ENCODE results near the gene ORC2. TPM values are rescaled to one million over a fixed set of nuclear protein-coding genes. Genes with fewer than 3 reads are reported as not detected.

Gene ORC2
- total RNA-seq: 10 to 100 TPM; 23.8 to 51.2 (median 28.7) TPM

- peak within 1 kb of the TSS; percentile 59 to 81 (median 80) for H3K4me3 ChIP-seq
- H3K36me3 ChIP-seq: peaks cover 0 to 11% (median 0%) of the 10 kb centered on the region in 3 donors
- TF ChIP-seq POLR2A (IDR thresholded peaks at IDR 0.05) (peak; percentile 19 to 38), CTCF (IDR thresholded peaks at IDR 0.05) (peak; percentile 19 to 88 (median 76))
- H3K27me3 ChIP-seq: no peaks in the 10 kb centered on the region
- no peaks in the 10 kb centered on the region for H3K9me3 ChIP-seq
- peaks cover 0 to 17% (median 7%) of the 10 kb centered on the region in 4 donors for H3K4me1 ChIP-seq
- H3K27ac ChIP-seq: peak within 1 kb of the TSS; percentile 87 to 92 (median 90)
- DNase-seq: peak; percentile 93 to 98 (median 97)
Observed at GRCh38 chr2:200963124-200963917, at the start of gene ORC2. TSS of gene ORC2 (minus strand) at chr2:200963660. CDS start at chr2:200958123, 5,537 bp downstream.

DNA sequence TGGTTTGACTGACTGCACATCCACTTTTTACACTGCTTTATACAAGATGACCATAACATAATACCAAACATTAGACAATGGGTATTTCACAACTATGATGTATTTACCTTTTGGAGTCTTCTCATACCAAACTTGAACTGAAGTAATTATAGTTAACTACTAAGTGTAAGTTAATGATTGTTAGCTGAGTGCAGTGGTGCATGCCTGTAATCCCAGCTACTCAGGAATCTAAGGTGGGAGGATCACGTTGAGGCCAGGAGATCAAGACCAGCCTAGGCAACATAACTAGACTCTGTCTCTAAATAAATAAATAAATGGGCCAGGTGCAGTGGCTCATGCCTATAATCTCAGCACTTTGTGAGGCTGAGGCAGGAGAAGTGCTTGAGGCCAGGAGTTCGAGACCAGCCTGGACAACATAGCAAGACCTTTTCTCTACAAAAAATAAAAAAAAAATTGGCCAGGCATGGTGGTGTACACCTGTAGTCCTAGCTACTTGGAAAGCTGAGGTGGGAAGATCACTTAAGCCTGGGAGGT, 44.9 kb upstream of the ORC2 start:
- Histone ChIP-seq H3K4me3 (no peak overlapping the region), H3K9me3 (no peaks in the 10 kb centered on the region), H3K36me3 (peaks cover 0 to 40% (median 0%) of the 10 kb centered on the region in 3 donors), H3K27me3 (no peaks in the 10 kb centered on the region), H3K27ac (peak overlapping the region in 2 of 4 donors; percentile 19 to 23), H3K4me1 (peaks cover 0 to 11% (median 0%) of the 10 kb centered on the region in 4 donors)
- DNase-seq: no peak
- TF ChIP-seq CTCF (IDR thresholded peaks at IDR 0.05): no peak
- no peak for TF ChIP-seq POLR2A (IDR thresholded peaks at IDR 0.05)

- DNase-seq: peak in 1 of 3 donors; percentile 55
- H3K27ac ChIP-seq: peak overlapping the region in 2 of 4 donors; percentile 19 to 22
- peaks cover 0 to 47% (median 0%) of the 10 kb centered on the region in 3 donors for H3K36me3 ChIP-seq
- H3K4me3 ChIP-seq: no peak overlapping the region
- H3K27me3 ChIP-seq: no peaks in the 10 kb centered on the region
- no peak for TF ChIP-seq POLR2A (IDR thresholded peaks at IDR 0.05)
- TF ChIP-seq CTCF (IDR thresholded peaks at IDR 0.05): no peak
- H3K9me3 ChIP-seq: no peaks in the 10 kb centered on the region
- H3K4me1 ChIP-seq: peaks cover 0 to 11% (median 0%) of the 10 kb centered on the region in 4 donors
Observed at GRCh38 chr2:201007584-201007998, 44.1 kb upstream of the ORC2 start.

DNA sequence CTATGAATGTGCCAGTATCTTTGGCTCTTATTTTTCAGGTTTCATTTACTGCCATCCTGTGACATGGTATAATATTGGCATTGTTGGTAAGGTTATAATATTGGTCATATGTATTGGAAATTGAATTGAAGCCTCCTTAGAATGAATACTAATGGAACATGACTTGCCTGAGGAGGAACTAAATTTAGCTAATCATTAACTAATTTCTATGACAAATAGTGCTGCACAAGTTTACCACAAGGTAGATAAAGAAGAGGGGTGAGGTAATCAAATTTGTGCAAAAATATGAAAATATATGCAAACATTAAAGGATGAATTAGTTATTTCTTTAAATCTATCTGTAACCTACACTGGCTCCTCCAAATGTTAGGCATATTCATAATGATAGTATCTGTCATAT, 43.2 kb upstream of the ORC2 start:
- Histone ChIP-seq H3K9me3 (no peaks in the 10 kb centered on the region), H3K36me3 (peaks cover 0 to 49% (median 0%) of the 10 kb centered on the region in 3 donors), H3K27me3 (no peaks in the 10 kb centered on the region), H3K27ac (no peak overlapping the region), H3K4me1 (peaks cover 0 to 11% (median 0%) of the 10 kb centered on the region in 4 donors), H3K4me3 (no peak overlapping the region)
- DNase-seq: no peak
- TF ChIP-seq POLR2A (IDR thresholded peaks at IDR 0.05) (no peak), CTCF (IDR thresholded peaks at IDR 0.05) (no peak)

DNA sequence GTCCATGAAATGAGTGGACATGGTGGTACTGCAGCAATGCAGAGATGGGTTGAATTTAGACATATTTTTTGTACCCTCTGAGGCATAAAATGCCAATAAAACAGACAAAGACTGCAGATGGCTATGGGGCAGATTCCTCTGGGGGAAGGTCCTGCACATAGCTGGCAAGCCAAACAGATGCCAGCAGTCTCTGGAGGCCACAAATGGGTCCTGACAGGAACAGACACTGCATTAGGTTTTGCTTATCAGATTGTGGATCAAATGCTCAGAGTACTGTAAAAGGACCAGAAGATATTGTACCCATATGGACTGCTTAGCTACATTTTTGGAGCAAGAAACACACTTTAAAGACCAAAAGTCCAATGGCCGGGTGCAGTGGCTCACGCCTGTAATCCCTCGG, 40.9 kb upstream of the ORC2 start:
- no peaks in the 10 kb centered on the region for H3K9me3 ChIP-seq
- H3K4me3 ChIP-seq: no peak overlapping the region
- peaks cover 0 to 11% (median 0%) of the 10 kb centered on the region in 4 donors for H3K4me1 ChIP-seq
- DNase-seq: no peak
- no peak for TF ChIP-seq CTCF (IDR thresholded peaks at IDR 0.05)
- TF ChIP-seq POLR2A (IDR thresholded peaks at IDR 0.05): no peak
- H3K27me3 ChIP-seq: no peaks in the 10 kb centered on the region
- H3K36me3 ChIP-seq: peaks cover 0 to 56% (median 0%) of the 10 kb centered on the region in 3 donors
- H3K27ac ChIP-seq: no peak overlapping the region
